HG03064 (cell line): ENCODE results near the gene ACD.

Experiments
- ATAC-seq: cut with Tn5 transposase; IDR thresholded peaks from one replicate; pipeline ENCODE4 v1.9.1; 2021; ENCODE audit warnings: low read depth; ENCODE audit not compliant: unreplicated experiment

Gene ACD

DNA sequence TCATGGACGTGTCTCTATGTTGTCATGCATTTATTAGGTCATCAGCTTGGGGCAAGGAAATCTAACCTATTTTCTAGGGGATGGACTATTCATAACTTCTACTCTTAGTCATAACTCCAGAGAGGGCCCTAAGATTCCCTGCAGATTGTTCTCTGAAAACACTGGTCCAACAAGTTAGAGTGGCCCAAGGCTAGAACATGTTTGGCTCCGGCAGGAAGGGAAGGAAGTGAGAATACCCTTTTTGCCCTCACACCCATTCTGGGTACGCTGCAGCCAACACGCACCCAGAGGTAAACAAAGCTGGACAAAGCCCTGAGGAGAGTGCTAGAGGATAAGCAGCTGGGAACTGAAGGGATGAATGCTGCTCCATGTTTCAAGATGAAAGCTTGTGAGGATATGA, 16.5 kb upstream of the ACD start:
- ATAC-seq = no peak

DNA sequence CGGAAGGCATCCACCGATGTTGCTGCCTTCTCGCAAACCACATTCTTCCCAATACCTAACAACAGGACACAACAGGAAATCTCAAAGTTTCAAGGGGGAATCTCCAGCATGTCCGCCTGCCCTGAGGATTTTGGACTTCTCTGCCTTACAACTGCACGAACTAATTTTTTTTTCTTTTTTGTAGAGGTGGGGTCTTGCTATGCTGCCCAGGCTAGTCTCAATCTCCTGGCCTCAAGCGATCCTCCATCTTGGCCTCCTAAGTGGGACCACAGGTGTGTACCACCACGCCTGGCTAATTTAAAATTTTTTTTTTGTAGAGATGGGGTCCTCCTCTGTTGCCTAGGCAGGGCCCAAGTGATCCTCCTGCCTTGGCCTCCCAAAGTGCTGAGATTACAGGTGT, 15.9 kb upstream of the ACD start:
- ATAC-seq = no peak

GRCh38 chr16:67675579-67675935, 15.5 kb upstream of the ACD start:
- no peak for ATAC-seq

DNA sequence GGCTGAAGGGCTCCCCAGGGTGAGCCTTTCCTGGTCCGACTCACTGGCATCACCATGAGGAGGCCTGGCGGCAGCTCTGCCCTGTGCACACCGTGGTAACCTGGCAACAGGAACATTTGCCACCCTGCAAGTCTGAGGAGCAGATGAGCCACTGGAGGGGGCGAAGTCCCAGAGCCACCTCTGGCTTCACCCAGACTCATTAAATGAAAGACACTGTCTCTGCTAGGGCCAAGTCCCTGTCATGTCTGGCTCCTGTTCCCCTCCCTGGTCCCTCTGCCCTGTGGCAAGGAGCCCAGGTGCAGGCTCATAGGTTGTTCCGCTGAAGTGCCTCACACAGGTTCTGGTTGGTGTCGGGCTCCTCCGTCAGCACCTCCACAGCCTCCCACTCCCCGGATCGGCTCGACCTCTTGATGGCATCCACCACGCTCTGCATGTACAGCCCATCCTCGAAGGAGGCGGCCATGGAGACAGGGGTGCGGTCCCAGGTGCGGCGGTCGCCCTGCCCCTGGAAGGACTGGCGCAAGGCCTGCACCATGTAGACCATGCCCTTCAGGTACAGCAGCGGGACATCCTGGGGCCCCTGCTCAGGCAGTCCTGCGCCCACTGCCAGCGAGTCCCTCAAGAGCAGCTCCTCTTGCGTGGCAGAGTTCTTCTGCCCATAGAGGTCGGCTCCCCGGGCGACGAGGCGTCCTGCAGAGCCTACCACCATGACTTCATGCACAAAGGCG, 15.0 kb upstream of the ACD start:
- no peak for ATAC-seq

GRCh38 chr16:67673712-67674580, 13.9 kb upstream of the ACD start:
- no peak for ATAC-seq

GRCh38 chr16:67672739-67673662, 12.9 kb upstream of the ACD start:
- ATAC-seq = no peak

DNA sequence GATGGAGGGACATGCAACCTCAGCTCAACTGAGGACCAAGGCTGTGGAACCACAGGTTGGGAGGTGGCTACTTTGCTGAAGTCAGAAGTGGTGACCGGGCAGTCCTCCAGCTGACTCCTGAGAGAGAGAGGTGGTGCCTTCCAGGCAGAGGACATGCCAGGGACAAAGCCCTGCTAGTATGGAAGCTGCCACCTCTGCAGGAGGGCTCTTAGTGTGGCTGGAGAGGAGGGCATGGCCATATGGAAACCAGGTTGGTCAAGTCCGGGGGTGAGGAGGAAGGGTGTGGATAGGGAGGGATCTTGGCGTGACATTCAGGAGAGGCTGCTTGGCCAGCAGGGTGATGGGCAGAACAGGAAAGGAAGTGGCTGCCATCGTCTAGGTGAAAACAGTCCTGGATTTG, 12.2 kb upstream of the ACD start:
- ATAC-seq = no peak

GRCh38 chr16:67669499-67670101, 9.5 kb upstream of the ACD start:
- no peak for ATAC-seq

GRCh38 chr16:67668495-67669157, 8.6 kb upstream of the ACD start:
- ATAC-seq = no peak

- peak; percentile 57 for ATAC-seq
Observed at GRCh38 chr16:67667817-67668494, 7.9 kb upstream of the ACD start.

- no peak for ATAC-seq
Observed at GRCh38 chr16:67667453-67667816, 7.4 kb upstream of the ACD start.

DNA sequence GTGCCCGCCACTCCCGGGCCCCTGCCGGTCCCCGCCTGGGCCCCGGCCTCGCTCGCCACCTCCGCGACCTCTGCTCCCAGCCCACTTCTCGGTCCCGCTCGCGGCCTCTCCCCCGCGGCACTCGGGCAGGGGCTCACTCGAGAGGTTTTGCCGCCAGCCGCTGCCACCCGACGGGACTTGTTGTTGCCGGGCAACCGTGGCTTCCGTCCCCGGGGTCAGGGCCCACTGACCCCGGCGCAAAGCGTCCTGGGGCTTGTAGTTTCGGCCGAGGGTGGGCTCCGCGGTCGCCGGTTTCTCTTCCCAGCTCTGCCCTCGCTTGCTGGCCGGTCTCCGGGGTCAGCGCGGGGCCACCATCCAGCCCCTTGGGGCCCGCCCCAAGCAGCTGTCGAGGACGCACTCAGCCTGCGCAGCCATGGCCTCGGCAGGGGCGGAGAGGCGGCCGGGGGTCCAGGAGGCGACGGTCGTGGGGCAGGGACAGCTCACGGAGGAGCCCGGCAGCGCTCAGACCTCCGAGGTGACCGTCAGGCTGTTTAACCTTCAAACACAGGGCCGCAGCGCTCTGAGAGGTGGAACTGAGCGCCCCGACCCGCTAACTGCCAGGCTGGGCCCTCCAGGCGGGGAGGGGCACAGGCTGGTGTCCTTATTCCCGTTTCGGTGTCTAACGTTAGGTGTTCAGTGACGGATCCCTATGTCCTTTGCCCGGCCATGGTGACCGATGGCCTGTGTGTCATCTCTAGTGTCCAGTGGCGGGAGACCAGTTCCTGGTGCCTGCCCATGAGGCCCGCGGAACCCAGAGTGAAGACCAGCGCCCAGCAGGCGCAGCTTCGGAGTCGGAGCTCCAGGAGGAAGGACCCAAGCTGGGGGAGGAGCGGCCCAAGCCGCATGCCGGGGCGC, 6.7 kb upstream of the ACD start, which contains the start of the genes C16orf86 and ENKD1:
C16orf86 (plus strand) TSS at position 256 of the 894 bp plus-strand sequence; CDS start at position 413, 157 bp downstream.
ENKD1 (minus strand) TSS at position 192 of the 894 bp plus-strand sequence. CDS start 308 bp downstream, outside the sequence.
- ATAC-seq = no peak

DNA sequence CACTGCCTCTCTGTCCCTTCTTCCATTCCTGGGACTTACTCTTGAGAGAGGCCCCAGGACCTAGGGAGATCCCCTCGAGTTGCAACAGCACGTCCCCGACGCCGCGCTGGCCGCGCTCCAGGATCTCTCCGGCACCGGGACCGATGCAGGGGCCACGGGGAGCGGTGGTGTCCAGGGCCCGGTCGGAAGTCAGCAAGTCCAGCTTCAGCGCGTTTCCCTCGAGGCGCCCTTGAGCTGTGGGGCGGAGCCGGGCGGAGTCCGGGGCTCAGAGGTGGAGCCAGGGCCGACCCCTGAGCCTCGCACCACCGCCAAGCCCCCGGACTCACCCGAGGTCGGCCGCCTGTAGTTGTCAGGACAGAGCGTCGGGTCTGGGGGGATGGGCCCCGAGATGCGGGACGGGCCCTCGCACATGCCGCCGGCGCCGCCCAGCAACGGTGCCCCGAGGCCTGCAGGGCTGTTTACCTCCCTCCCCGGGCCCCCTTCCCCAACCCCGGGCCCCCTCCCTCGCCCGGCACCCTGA, 6.0 kb upstream of the ACD start:
- no peak for ATAC-seq

- no peak for ATAC-seq
Observed at GRCh38 chr16:67665598-67665997, 5.5 kb upstream of the ACD start.

DNA sequence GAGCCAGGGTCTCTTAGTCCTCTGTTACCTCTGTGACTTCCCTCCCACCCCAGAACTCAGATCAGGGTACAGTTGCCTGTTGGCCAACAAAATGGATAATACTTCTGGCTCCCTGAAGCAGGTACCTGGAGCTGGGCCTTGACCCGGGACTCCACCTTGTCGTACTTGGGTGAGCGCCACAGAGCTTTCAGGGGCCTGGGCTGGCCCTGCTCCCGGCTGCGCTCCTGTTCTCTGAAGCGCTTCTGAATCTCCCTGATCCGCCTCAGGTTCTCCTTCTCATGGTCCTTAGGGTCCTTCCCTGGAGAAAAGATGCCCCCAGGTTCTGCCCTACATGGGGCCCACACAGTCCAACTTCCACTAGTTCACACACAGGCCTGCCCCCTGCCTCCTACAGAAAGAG, 4.8 kb upstream of the ACD start:
- ATAC-seq = no peak

DNA sequence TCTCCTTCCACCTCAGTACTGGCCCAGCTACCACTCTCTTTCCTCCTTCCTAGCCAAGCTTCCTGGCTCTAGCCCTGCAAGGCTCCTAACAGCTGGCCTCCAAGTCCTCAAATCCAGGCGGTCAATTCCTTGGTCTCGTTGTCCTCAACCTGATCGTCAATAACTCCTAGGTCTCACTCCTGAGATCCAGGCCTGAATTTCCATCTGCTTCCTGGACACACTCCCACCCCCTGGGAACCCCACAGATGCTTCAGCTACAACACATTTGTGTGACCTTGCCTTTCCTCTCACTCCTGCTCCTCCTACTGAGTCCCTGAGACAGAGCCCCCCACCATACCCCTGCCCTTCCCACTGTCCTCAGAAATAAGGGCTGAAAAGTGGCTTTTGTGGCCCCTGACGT, 4.2 kb upstream of the ACD start:
- no peak for ATAC-seq

- ATAC-seq = no peak
Observed at GRCh38 chr16:67663877-67664222, 3.8 kb upstream of the ACD start.
